Fibroblast of villous mesenchyme (primary cell): ENCODE results near the gene ATP11A. TPM values are rescaled to one million over a fixed set of nuclear protein-coding genes. Genes with fewer than 3 reads are reported as not detected.

ENCODE experiments used
- DNase-seq: peaks from one replicate; pipeline ENCODE4 v3.0.0-alpha.2; 2010; ENCODE audit warnings: low read depth
- H3K4me3 ChIP-seq: 2 replicates; pipeline ENCODE4 v1.5.1; 2011; ENCODE audit warnings: low read depth, mild to moderate bottlenecking, low read length
- total RNA-seq: library from RNA; depleted of rRNA; stranded (reverse); fragments of >200 nt; gene quantifications from 2 replicates; pipeline ENCODE4 v1.2.3, GENCODE V29; 2012
- TF ChIP-seq, protein P1 (sequence below): IDR thresholded peaks from 2 replicates; pipeline ENCODE4 v1.5.1; 2012; ENCODE audit warnings: low read depth, mild to moderate bottlenecking, low read length; ENCODE audit not compliant: insufficient read depth

ATP11A gene
- total RNA-seq, 1 donor: 6.9 TPM

GRCh38 chr13:112711528-112712265 lies 21.9 kb downstream of the ATP11A start:
- peak overlapping the region; percentile 50 for H3K4me3 ChIP-seq
- DNase-seq: peak; percentile 100
- TF ChIP-seq, protein P1, sequence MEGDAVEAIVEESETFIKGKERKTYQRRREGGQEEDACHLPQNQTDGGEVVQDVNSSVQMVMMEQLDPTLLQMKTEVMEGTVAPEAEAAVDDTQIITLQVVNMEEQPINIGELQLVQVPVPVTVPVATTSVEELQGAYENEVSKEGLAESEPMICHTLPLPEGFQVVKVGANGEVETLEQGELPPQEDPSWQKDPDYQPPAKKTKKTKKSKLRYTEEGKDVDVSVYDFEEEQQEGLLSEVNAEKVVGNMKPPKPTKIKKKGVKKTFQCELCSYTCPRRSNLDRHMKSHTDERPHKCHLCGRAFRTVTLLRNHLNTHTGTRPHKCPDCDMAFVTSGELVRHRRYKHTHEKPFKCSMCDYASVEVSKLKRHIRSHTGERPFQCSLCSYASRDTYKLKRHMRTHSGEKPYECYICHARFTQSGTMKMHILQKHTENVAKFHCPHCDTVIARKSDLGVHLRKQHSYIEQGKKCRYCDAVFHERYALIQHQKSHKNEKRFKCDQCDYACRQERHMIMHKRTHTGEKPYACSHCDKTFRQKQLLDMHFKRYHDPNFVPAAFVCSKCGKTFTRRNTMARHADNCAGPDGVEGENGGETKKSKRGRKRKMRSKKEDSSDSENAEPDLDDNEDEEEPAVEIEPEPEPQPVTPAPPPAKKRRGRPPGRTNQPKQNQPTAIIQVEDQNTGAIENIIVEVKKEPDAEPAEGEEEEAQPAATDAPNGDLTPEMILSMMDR: peak; percentile 27

- TF ChIP-seq, protein P1: no peak
- no peak overlapping the region for H3K4me3 ChIP-seq
- no peak for DNase-seq
These were observed 22.8 kb downstream of the ATP11A start for GRCh38 chr13:112712451-112713207.

DNA sequence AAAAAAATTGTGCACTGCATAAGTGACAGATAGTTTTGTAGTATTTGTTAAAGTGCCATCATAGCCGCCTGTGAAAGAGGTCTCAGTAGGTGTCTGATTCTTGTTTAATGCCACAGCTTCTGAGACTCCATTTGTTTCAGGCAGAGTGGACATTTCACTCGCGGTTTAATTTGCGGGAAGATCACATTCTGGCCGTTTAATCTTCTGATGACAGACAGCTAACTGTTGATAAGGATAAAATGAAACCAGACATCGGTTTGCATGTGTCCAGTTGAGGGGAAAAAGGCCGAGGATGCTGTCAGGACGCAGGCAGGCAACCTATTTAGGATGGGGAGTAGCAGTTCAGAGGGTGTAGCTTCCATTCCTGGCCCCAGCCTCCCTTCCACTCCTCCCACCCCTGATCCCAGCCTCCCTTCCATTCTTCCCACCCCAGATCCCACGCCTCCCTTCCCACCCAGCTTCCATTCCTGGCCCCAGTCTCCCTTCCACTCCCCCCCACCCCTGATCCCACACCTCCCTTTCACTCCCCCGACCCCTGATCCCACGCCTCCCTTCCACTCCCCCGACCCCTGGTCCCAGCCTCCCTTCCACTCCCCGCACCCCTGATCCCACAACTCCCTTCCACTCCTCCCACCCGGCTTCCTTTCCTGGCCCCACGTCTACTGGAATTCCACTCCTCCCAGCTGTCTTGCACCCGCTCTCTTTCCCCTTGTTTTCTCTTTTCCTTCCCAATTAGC lies 23.8 kb downstream of the ATP11A start:
- peak; percentile 22 for DNase-seq
- H3K4me3 ChIP-seq: no peak overlapping the region
- TF ChIP-seq, protein P1: no peak

- no peak overlapping the region for H3K4me3 ChIP-seq
- TF ChIP-seq, protein P1: no peak
- DNase-seq: no peak
These were observed 24.7 kb downstream of the ATP11A start for GRCh38 chr13:112714376-112715174.

DNA sequence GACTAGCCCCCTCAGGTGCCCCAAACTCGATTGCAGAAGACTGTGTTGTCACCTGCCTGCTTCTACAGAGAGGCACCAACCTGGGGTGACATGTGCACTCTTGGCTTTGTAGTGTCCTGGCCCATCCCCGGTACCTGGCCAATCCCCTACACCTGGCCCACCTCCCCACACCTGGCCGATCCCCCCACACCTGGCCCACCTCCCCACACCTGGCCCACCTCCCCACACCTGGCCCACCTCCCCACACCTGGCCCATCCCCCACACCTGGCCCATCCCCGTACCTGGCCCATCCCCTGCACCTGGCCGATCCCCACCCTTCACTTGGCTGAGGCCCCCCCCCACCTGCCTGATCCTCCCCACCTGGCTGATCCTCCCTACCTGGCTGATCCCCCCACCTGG lies 25.4 kb downstream of the ATP11A start:
- no peak for DNase-seq
- TF ChIP-seq, protein P1: no peak
- H3K4me3 ChIP-seq: no peak overlapping the region

DNA sequence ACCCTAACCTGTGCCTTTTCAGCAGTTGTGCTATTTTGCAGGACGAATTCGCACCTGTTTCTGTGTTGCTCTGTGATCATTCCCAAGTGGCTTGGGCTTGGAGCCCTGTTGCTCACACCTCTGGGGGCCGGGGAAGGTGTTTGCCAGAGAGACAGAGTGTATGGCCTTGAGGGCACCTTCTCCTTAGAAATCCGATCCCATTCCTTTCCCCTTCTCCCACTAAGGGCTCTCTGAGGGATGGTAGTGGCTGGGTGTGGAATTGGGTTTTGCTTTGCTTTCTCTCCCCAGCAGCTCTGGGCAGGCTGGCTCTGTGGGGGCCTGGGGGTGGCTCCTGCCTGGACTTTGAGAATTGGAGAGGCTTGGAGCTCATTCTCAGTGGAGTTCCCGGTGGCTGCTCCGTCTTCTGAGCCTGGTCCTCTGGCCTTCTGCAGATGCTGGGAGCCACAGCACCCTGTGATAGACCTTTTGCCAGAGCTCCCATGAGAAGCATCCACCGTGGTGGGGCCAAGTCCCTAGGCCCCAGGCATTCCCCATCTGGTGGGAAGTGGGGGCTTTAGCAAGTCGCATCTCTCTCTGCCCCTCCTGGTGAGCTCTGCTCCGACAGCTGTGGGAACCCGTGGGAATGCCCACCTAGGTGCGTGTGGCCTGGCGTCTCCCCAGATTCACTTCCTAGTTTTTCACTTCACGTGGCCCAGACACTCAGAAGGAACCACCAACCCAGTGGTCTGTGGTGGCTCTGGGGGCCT lies 26.1 kb downstream of the ATP11A start:
- no peak overlapping the region for H3K4me3 ChIP-seq
- TF ChIP-seq, protein P1: no peak
- no peak for DNase-seq
